ENCODE measurements around the gene PKDREJ.

- TF ChIP-seq POLR2A (IDR thresholded peaks at IDR 0.05) (no peak), CTCF (IDR thresholded peaks at IDR 0.05) (no peak), POLR2AphosphoS5 (IDR thresholded peaks at IDR 0.05) (no peak), EP300 (IDR thresholded peaks at IDR 0.05) (no peak)
Observed at GRCh38 chr22:46214616-46215015, 48.5 kb downstream of the PKDREJ start.

All from suprapubic skin (tissue), 4 donors.